OCI-LY1 (cell line): Measurements from ENCODE around the gene TBCE.

Source experiments
- H2AFZ ChIP-seq: fragments of 200-600 bp; sonication (generic), shearing (Covaris generic); 2 replicates; pipeline ENCODE4 v1.6.0; 2014; ENCODE audit warnings: antibody characterized with exemption, mild to moderate bottlenecking, low read length
- H3F3A ChIP-seq: fragments of 200-600 bp; sonication (generic), shearing (Covaris generic); 2 replicates; pipeline ENCODE4 v1.6.0; 2014; ENCODE audit warnings: mild to moderate bottlenecking, antibody characterized with exemption, low read length, moderate library complexity; ENCODE audit not compliant: insufficient read depth
- H3K27ac ChIP-seq: fragments of 200-600 bp; sonication (generic); 2 replicates; pipeline ENCODE4 v1.5.1; 2014; ENCODE audit warnings: low read length, mixed run types, mild to moderate bottlenecking, low read depth; ENCODE audit not compliant: poor library complexity, severe bottlenecking
- H3K27me3 ChIP-seq: fragments of 200-600 bp; sonication (generic); 2 replicates; pipeline ENCODE4 v1.6.0; 2014; ENCODE audit warnings: antibody characterized with exemption, mild to moderate bottlenecking, low read length, moderate library complexity; ENCODE audit not compliant: insufficient read depth
- H3K36me3 ChIP-seq: fragments of 200-600 bp; sonication (generic); 2 replicates; pipeline ENCODE4 v1.6.1; 2014; ENCODE audit warnings: mild to moderate bottlenecking, antibody characterized with exemption, low read length, moderate library complexity, mixed read lengths; ENCODE audit not compliant: insufficient read depth
- H3K4me1 ChIP-seq: fragments of 200-600 bp; sonication (generic); 2 replicates; pipeline ENCODE4 v1.5.1; 2014; ENCODE audit warnings: mild to moderate bottlenecking, low read length, moderate library complexity; ENCODE audit not compliant: insufficient read depth, severe bottlenecking
- H3K4me2 ChIP-seq: fragments of 200-600 bp; sonication (generic), shearing (Covaris generic); 2 replicates; pipeline ENCODE4 v1.6.1; 2014; ENCODE audit warnings: low read length
- H3K4me3 ChIP-seq: fragments of 200-600 bp; sonication (generic); 2 replicates; pipeline ENCODE4 v1.5.1; 2014; ENCODE audit warnings: low read length, low read depth, mild to moderate bottlenecking, mixed read lengths; ENCODE audit not compliant: poor library complexity, severe bottlenecking
- H3K79me2 ChIP-seq: fragments of 200-600 bp; shearing (Covaris generic); 2 replicates; pipeline ENCODE4 v1.6.1; 2016; ENCODE audit warnings: mixed run types, low read length, mixed read lengths; ENCODE audit not compliant: insufficient read depth
- H3K9ac ChIP-seq: fragments of 200-600 bp; sonication (generic), shearing (Covaris generic); 2 replicates; pipeline ENCODE4 v1.6.1; 2014; ENCODE audit warnings: mild to moderate bottlenecking, low read length, mixed read lengths
- H3K9me2 ChIP-seq: fragments of 200-600 bp; sonication (generic), shearing (Covaris generic); 2 replicates; pipeline ENCODE4 v1.6.1; 2014; ENCODE audit warnings: low read depth, mild to moderate bottlenecking, low read length, mixed read lengths
- H3K9me3 ChIP-seq: fragments of 200-600 bp; shearing (Covaris generic); 2 replicates; pipeline ENCODE4 v1.6.1; 2014; ENCODE audit warnings: low read length, mixed read lengths
- H4K20me1 ChIP-seq: fragments of 200-600 bp; sonication (generic), shearing (Covaris generic); 2 replicates; pipeline ENCODE4 v1.6.0; 2016; ENCODE audit warnings: mild to moderate bottlenecking, low read length; ENCODE audit not compliant: insufficient read depth
- EZH2 ChIP-seq: fragments of 200-600 bp; sonication (generic), shearing (Covaris generic); IDR thresholded peaks from 2 replicates; pipeline ENCODE4 v1.8.0; 2017; ENCODE audit warnings: borderline replicate concordance, mixed run types, mild to moderate bottlenecking, antibody characterized with exemption, low read length, moderate library complexity, mixed read lengths
- TF ChIP-seq, protein P1 (sequence below): fragments of 200-600 bp; sonication (generic), shearing (Covaris generic); IDR thresholded peaks from 2 replicates; pipeline ENCODE4 v1.5.1; 2017; ENCODE audit warnings: mild to moderate bottlenecking, antibody characterized with exemption, low read length, moderate library complexity, mixed read lengths

TBCE gene

DNA sequence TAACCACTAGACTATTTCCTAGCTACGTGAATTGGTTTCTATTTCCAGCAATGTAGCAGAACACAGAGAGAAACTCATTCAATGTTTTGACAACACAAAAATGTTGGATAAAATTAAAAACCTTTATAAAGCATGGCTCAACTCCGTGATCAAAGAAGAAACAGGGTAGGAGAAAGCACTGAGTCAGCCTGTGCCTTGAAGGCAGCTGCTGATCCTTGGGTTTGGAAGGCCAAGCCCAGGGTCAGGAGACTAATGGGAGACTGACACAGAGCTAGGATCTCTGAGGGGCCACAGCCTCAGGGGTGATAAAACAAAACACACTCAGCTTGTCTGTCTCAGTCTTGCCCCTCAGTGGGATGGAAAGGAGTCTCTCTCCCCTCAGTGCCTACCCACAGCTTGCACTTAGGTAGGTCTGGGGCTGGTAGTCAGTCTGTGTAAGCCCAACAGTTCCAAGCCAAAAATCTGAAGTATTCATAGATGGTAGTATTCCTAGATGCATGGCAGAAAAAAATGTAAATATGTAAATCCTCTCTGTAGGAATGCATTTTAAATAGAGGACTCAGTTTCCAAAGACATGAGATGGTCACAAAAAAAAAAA, 83.8 kb downstream of the TBCE start:
- no peak overlapping the region for H3K4me3 ChIP-seq
- H3K79me2 ChIP-seq: no peaks in the 10 kb centered on the region
- H4K20me1 ChIP-seq: no peaks in the 10 kb centered on the region
- H2AFZ ChIP-seq: no peak overlapping the region
- H3F3A ChIP-seq: no peaks in the 10 kb centered on the region
- peak overlapping the region; percentile 30 for H3K27ac ChIP-seq
- TF ChIP-seq, protein P1, sequence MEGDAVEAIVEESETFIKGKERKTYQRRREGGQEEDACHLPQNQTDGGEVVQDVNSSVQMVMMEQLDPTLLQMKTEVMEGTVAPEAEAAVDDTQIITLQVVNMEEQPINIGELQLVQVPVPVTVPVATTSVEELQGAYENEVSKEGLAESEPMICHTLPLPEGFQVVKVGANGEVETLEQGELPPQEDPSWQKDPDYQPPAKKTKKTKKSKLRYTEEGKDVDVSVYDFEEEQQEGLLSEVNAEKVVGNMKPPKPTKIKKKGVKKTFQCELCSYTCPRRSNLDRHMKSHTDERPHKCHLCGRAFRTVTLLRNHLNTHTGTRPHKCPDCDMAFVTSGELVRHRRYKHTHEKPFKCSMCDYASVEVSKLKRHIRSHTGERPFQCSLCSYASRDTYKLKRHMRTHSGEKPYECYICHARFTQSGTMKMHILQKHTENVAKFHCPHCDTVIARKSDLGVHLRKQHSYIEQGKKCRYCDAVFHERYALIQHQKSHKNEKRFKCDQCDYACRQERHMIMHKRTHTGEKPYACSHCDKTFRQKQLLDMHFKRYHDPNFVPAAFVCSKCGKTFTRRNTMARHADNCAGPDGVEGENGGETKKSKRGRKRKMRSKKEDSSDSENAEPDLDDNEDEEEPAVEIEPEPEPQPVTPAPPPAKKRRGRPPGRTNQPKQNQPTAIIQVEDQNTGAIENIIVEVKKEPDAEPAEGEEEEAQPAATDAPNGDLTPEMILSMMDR: no peak
- no peak for TF ChIP-seq EZH2
- peaks cover 47% of the 10 kb centered on the region for H3K36me3 ChIP-seq
- no peak overlapping the region for H3K9ac ChIP-seq
- no peaks in the 10 kb centered on the region for H3K9me2 ChIP-seq
- no peaks in the 10 kb centered on the region for H3K9me3 ChIP-seq
- no peaks in the 10 kb centered on the region for H3K4me1 ChIP-seq
- no peaks in the 10 kb centered on the region for H3K27me3 ChIP-seq
- no peak overlapping the region for H3K4me2 ChIP-seq

DNA sequence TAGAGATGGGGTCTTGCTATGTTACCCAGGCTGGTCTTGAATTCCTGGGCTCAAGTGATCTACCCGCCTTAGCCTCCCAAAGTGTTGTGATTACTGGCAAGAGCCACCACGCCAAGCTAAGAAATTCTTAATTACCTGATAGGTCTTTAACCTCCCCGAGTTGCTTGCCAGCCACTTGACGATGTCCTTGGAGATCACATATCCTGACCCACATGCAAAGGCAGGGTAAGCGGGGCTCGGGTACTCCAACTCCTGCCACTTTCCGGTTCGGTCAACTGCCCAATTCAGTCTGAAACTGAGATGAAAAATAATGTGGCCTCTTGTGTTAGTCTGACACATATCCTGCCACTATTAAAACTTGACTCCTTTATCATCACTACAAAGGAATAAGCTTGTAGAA, 86.8 kb downstream of the TBCE start:
- no peaks in the 10 kb centered on the region for H3F3A ChIP-seq
- no peak overlapping the region for H3K4me3 ChIP-seq
- H3K79me2 ChIP-seq: no peaks in the 10 kb centered on the region
- H3K4me1 ChIP-seq: no peaks in the 10 kb centered on the region
- no peak overlapping the region for H3K4me2 ChIP-seq
- H3K9me2 ChIP-seq: no peaks in the 10 kb centered on the region
- TF ChIP-seq, protein P1: no peak
- no peak for TF ChIP-seq EZH2
- H3K9me3 ChIP-seq: no peaks in the 10 kb centered on the region
- no peak overlapping the region for H3K27ac ChIP-seq
- no peaks in the 10 kb centered on the region for H4K20me1 ChIP-seq
- H3K27me3 ChIP-seq: no peaks in the 10 kb centered on the region
- H3K36me3 ChIP-seq: peaks cover 18% of the 10 kb centered on the region
- no peak overlapping the region for H2AFZ ChIP-seq
- H3K9ac ChIP-seq: no peak overlapping the region

DNA sequence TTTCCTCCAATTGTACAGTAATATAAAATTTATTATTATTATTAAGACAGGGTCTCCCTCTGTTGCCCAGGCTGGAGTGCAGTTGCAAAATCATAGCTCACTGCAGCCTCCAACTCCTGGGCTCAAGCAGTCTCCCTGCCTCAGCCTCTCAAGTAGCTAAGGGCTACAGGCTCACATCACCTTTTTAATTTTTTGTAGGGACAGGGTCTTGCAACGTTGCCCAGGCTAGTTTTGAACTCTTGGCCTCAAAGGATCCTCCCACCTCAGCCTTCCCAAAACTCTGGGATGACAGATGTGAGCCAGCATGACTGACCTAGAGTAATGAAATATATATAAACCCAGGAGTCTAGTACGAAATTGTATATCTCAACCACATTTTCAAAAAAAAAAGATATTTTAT, 87.9 kb downstream of the TBCE start:
- Histone ChIP-seq H3K4me2 (no peak overlapping the region), H2AFZ (no peak overlapping the region), H3K4me3 (no peak overlapping the region), H3K4me1 (no peaks in the 10 kb centered on the region), H3K79me2 (no peaks in the 10 kb centered on the region), H3F3A (no peaks in the 10 kb centered on the region), H3K36me3 (peaks cover 9% of the 10 kb centered on the region; the same call in 1 of the 2 replicates), H3K9me3 (no peaks in the 10 kb centered on the region), H3K27ac (no peak overlapping the region), H3K27me3 (no peaks in the 10 kb centered on the region), H3K9me2 (no peaks in the 10 kb centered on the region), H3K9ac (no peak overlapping the region), H4K20me1 (no peaks in the 10 kb centered on the region)
- TF ChIP-seq, protein P1: no peak
- no peak for TF ChIP-seq EZH2
